ENCODE results near the gene ABCD4.
"Not testable (repeated sequence)": the region's sequence is repeated elsewhere in the genome, so short reads cannot be mapped to it uniquely, and the experiment has no call there.

ABCD4 gene

GRCh38 chr14:74278080-74278479 lies 24.7 kb downstream of the ABCD4 start:
- Mint-ChIP-seq H3K4me1 (no peaks in the 10 kb centered on the region), H3K4me3 (no peak overlapping the region), H3K27ac (no peak overlapping the region), H3K36me3 (peaks cover 13% of the 10 kb centered on the region), H3K9me3 (peaks cover 6% of the 10 kb centered on the region), H3K27me3 (no peaks in the 10 kb centered on the region)

DNA sequence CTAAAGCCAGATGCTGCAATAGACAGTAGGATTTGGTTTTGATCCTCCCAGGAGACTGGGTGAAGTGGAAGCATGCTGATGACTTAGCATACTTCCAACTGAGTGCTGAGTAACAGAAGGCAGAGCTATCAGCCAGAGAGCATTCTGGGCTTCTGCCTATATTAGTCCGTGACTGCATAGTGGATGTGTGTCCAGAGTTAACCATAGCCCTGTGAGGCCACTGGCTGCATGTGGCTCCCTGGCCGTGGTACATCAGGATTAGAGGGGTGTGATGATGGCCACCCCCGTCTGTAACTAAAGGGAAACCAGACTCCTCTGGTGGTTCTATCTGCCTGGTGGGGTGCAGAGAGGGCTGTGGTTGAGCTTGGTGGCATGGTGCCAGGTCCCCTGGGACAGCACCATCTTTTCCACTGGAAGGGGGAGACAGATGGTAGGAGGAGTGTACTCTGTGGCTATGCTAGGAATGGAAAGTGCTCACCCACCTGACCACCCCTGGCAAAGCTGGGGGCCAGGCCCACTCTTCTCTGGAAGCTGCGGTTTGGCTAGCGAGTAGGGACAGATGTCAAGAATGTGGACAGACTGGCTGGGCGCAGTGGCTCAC lies 27.4 kb downstream of the ABCD4 start:
- Mint-ChIP-seq H3K9me3 (peaks cover 6% of the 10 kb centered on the region), H3K27ac (no peak overlapping the region)

GRCh38 chr14:74271365-74271764 lies 31.4 kb downstream of the ABCD4 start:
- no peaks in the 10 kb centered on the region for H3K27me3 Mint-ChIP-seq

More for the DNA sequence above, 27.4 kb downstream of the ABCD4 start:
- Mint-ChIP-seq H3K4me3 (no peak overlapping the region), H3K36me3 (peaks cover 4% of the 10 kb centered on the region), H3K4me1 (no peaks in the 10 kb centered on the region), H3K27me3 (no peaks in the 10 kb centered on the region)

GRCh38 chr14:74270382-74271177 lies 32.2 kb downstream of the ABCD4 start:
- H3K36me3 Mint-ChIP-seq: not testable (repeated sequence)

More at GRCh38 chr14:74271365-74271764, 31.4 kb downstream of the ABCD4 start:
- no peak overlapping the region for H3K4me3 Mint-ChIP-seq
- H3K36me3 Mint-ChIP-seq: no peaks in the 10 kb centered on the region
- no peaks in the 10 kb centered on the region for H3K4me1 Mint-ChIP-seq
- H3K27ac Mint-ChIP-seq: no peak overlapping the region
- no peaks in the 10 kb centered on the region for H3K9me3 Mint-ChIP-seq

DNA sequence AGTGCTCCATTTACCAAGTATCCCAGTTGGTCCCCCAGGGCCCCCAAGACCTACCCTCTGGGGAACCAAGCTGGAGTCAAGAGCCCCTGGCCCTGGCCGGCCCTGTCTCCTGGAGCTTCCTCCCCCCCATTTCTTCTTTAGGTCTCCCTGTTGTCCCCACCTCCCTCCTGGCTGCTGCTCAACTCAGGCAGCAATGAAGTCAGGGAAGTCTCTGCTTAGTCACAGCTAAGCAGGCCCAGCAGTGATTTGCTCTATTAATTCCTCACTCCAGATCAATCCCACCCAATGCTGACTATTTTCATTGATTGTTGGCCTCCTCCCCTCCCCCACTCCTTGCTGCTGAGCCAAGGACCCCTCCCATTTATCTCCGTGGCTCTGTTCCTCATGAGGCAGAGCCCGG lies 35.1 kb downstream of the ABCD4 start:
- Mint-ChIP-seq H3K4me1 (no peaks in the 10 kb centered on the region), H3K9me3 (no peaks in the 10 kb centered on the region), H3K27ac (no peak overlapping the region), H3K4me3 (no peak overlapping the region), H3K36me3 (no peaks in the 10 kb centered on the region), H3K27me3 (no peaks in the 10 kb centered on the region)

More at GRCh38 chr14:74270382-74271177, 32.2 kb downstream of the ABCD4 start:
- not testable (repeated sequence) for H3K9me3 Mint-ChIP-seq, H3K27me3 Mint-ChIP-seq, H3K27ac Mint-ChIP-seq, H3K4me1 Mint-ChIP-seq, H3K4me3 Mint-ChIP-seq

DNA sequence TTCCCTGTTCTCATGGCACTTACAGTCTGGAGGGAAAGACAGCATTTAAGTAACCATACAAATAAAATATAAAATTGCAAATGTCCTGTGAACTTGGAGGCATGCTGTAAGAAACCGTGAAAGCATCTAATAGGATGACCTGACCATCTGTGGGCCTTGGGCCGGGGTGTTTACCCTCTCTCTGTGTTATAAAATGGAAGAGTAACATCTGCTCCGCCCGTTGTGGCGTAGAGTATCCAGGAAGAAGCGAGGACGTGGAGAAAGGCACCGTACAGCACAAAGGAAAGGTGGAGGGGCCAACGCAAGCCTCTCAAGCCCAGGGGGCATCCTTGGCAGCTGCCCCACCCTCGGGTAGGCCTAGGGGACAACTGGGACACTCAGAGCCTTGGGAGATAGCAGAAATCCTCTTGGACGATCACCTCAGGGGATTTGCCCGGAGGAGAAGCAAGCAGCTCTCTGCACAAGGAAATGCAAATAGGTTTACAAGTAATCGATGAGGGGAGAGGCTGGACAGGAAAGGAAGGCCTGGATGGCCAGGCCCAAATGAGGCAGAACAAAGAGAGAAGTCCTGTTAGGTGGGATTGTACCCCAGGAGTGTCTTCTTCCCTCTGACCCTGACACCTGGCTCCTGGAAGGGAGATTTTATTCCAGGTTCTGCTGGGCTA lies 37.3 kb downstream of the ABCD4 start:
- H3K4me3 Mint-ChIP-seq: no peak overlapping the region
- H3K27ac Mint-ChIP-seq: no peak overlapping the region
- H3K9me3 Mint-ChIP-seq: no peaks in the 10 kb centered on the region

DNA sequence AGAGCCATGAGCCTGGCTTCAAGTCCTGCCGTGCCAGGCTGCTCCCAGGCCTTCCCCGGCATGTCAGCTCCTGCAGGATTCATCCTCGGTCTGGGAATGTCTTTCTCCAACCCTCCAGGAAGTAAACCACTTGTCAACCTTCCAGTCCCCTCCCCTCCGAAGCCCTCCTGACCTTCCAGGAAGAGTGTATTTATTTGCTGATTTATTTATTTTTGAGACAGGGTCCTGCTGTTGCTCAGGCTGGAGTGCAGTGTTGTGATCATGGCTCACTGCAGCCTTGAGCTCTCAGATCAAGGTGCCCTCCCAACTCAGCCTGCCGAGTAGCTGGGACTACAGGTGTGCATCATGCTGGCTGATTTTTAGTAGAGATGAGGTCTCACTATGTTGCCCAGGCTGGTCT lies 38.8 kb downstream of the ABCD4 start:
- Mint-ChIP-seq H3K27me3 (no peaks in the 10 kb centered on the region), H3K27ac (no peak overlapping the region), H3K4me3 (no peak overlapping the region), H3K36me3 (no peaks in the 10 kb centered on the region), H3K9me3 (no peaks in the 10 kb centered on the region), H3K4me1 (no peaks in the 10 kb centered on the region)

More for the DNA sequence above, 37.3 kb downstream of the ABCD4 start:
- no peaks in the 10 kb centered on the region for H3K4me1 Mint-ChIP-seq
- no peaks in the 10 kb centered on the region for H3K36me3 Mint-ChIP-seq
- H3K27me3 Mint-ChIP-seq: no peaks in the 10 kb centered on the region

DNA sequence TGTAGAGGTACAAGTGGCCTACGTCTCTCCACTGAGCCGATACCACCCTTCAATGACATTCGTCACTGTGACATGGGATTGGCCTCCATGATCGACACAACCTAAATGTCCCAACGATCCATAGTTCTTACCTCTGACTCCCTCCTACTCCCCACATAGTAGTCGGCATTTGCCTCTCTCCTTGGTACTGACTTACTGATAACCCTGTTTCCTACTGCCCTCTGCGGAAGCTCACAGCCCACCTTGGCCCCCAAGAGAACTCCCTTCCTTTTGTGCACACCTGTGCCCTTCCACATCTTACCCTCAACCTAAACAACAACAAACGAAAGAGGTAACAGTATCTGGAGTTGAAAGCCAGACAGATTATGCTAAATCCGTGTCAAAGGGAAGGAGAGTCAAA lies 39.6 kb downstream of the ABCD4 start:
- no peaks in the 10 kb centered on the region for H3K4me1 Mint-ChIP-seq
- H3K27me3 Mint-ChIP-seq: no peaks in the 10 kb centered on the region
- H3K27ac Mint-ChIP-seq: no peak overlapping the region
- no peaks in the 10 kb centered on the region for H3K9me3 Mint-ChIP-seq
- H3K4me3 Mint-ChIP-seq: no peak overlapping the region
- no peaks in the 10 kb centered on the region for H3K36me3 Mint-ChIP-seq

- Mint-ChIP-seq H3K36me3 (no peaks in the 10 kb centered on the region), H3K27ac (no peak overlapping the region), H3K27me3 (no peaks in the 10 kb centered on the region)
Measured at GRCh38 chr14:74262076-74262475, 40.7 kb downstream of the ABCD4 start.

GRCh38 chr14:74261288-74261687 lies 41.4 kb downstream of the ABCD4 start:
- Mint-ChIP-seq H3K9me3 (no peaks in the 10 kb centered on the region), H3K36me3 (no peaks in the 10 kb centered on the region), H3K4me1 (peaks cover 5% of the 10 kb centered on the region), H3K4me3 (no peak overlapping the region), H3K27me3 (no peaks in the 10 kb centered on the region), H3K27ac (no peak overlapping the region)

More at GRCh38 chr14:74262076-74262475, 40.7 kb downstream of the ABCD4 start:
- Mint-ChIP-seq H3K4me3 (no peak overlapping the region), H3K4me1 (peaks cover 1% of the 10 kb centered on the region), H3K9me3 (no peaks in the 10 kb centered on the region)

- Mint-ChIP-seq H3K27me3 (no peaks in the 10 kb centered on the region), H3K4me1 (peaks cover 5% of the 10 kb centered on the region), H3K4me3 (no peak overlapping the region), H3K9me3 (no peaks in the 10 kb centered on the region), H3K27ac (no peak overlapping the region), H3K36me3 (no peaks in the 10 kb centered on the region)
Measured at GRCh38 chr14:74260525-74261233, 42.1 kb downstream of the ABCD4 start.

DNA sequence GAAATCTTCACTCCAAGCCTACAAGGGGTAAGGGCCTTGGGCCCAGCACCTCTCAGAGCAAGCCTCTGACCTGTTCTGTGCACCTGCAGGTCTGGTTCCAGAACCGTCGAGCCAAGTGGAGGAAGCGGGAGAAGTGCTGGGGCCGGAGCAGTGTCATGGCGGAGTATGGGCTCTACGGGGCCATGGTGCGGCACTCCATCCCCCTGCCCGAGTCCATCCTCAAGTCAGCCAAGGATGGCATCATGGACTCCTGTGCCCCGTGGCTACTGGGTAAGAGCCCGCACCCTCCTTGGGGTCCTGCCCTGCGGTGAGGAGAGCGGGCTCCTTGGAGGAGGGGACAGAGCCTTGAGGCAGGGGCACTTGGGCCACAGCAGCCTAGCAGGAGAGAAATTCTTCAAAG lies 43.2 kb downstream of the ABCD4 start:
- no peaks in the 10 kb centered on the region for H3K36me3 Mint-ChIP-seq
- H3K27ac Mint-ChIP-seq: no peak overlapping the region
- no peaks in the 10 kb centered on the region for H3K9me3 Mint-ChIP-seq
- peak overlapping the region; percentile 51 for H3K4me3 Mint-ChIP-seq
- no peaks in the 10 kb centered on the region for H3K27me3 Mint-ChIP-seq
- H3K4me1 Mint-ChIP-seq: peaks cover 5% of the 10 kb centered on the region

DNA sequence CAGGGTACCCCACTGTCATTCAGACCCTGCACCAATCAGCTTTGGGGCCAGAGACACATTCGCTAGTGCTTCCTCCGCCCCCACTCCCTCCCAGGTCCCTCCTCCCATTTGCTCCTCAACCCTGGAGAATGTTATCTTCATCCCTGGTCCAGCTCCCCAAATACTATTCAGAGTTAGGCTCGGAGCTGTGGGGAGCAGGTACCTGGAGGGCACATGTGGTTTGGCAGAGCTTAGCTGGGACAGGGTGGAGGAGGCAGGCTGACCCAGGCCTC lies 44.0 kb downstream of the ABCD4 start:
- H3K27ac Mint-ChIP-seq: no peak overlapping the region
- no peaks in the 10 kb centered on the region for H3K27me3 Mint-ChIP-seq
- peak overlapping the region; percentile 51 for H3K4me3 Mint-ChIP-seq

GRCh38 chr14:74257941-74258763 lies 44.6 kb downstream of the ABCD4 start:
- peak overlapping the region; percentile 55 for H3K27ac Mint-ChIP-seq

More for the DNA sequence above, 44.0 kb downstream of the ABCD4 start:
- Mint-ChIP-seq H3K4me1 (peaks cover 5% of the 10 kb centered on the region), H3K9me3 (no peaks in the 10 kb centered on the region), H3K36me3 (no peaks in the 10 kb centered on the region)

More at GRCh38 chr14:74257941-74258763, 44.6 kb downstream of the ABCD4 start:
- peak overlapping the region; percentile 87 for H3K4me3 Mint-ChIP-seq
- no peaks in the 10 kb centered on the region for H3K27me3 Mint-ChIP-seq
- peaks cover 5% of the 10 kb centered on the region for H3K4me1 Mint-ChIP-seq
- H3K36me3 Mint-ChIP-seq: no peaks in the 10 kb centered on the region
- H3K9me3 Mint-ChIP-seq: no peaks in the 10 kb centered on the region

Data from activated naive CD4-positive, alpha-beta T cell treated with anti-CD3 and anti-CD28 coated beads, Interleukin-2, amount 50 U/mL, for 24 hours (primary cell).